Duodenal mucosa (tissue), 2 donors: Measurements from ENCODE around the gene FBXO38.

Source experiments
- H3K27ac ChIP-seq: one replicate; pipeline ENCODE4 v1.7.0; 2013; ENCODE audit warnings: low read depth, low read length
- H3K27me3 ChIP-seq, 2 donors: one replicate each; pipeline ENCODE4 v1.7.0; 2013; ENCODE audit warnings: low read length in 2 of 2, control low read depth in 1 of 2; ENCODE audit not compliant: insufficient read depth in 2 of 2, control insufficient read depth in 1 of 2
- H3K36me3 ChIP-seq, 2 donors: one replicate each; pipeline ENCODE4 v1.7.0; 2013; ENCODE audit warnings: low read length in 2 of 2, control low read depth in 1 of 2; ENCODE audit not compliant: insufficient read depth in 2 of 2, control insufficient read depth in 1 of 2
- H3K4me1 ChIP-seq, 2 donors: one replicate each; pipeline ENCODE4 v1.7.0; 2013; ENCODE audit warnings: low read length in 2 of 2, control low read depth in 1 of 2; ENCODE audit not compliant: insufficient read depth in 2 of 2, control insufficient read depth in 1 of 2
- H3K4me3 ChIP-seq, 2 donors: one replicate each; pipeline ENCODE4 v1.7.0; 2013; ENCODE audit warnings: low read length in 2 of 2, low read depth in 1 of 2
- H3K9ac ChIP-seq, 2 donors: one replicate each; pipeline ENCODE4 v1.7.0; 2013; ENCODE audit warnings: low read length in 2 of 2, low read depth in 1 of 2
- H3K9me3 ChIP-seq, 2 donors: one replicate each; pipeline ENCODE4 v1.7.0; 2013; ENCODE audit warnings: low read length in 2 of 2, control low read depth in 1 of 2; ENCODE audit not compliant: control insufficient read depth in 1 of 2

Gene FBXO38

GRCh38 chr5:148482697-148483462 is 99.1 kb downstream of the FBXO38 start:
- no peaks in the 10 kb centered on the region for H3K9me3 ChIP-seq
- no peaks in the 10 kb centered on the region for H3K4me1 ChIP-seq
- no peaks in the 10 kb centered on the region for H3K27me3 ChIP-seq
- no peak overlapping the region for H3K4me3 ChIP-seq
- no peak overlapping the region for H3K27ac ChIP-seq
- no peaks in the 10 kb centered on the region for H3K36me3 ChIP-seq
- H3K9ac ChIP-seq: no peak overlapping the region

DNA sequence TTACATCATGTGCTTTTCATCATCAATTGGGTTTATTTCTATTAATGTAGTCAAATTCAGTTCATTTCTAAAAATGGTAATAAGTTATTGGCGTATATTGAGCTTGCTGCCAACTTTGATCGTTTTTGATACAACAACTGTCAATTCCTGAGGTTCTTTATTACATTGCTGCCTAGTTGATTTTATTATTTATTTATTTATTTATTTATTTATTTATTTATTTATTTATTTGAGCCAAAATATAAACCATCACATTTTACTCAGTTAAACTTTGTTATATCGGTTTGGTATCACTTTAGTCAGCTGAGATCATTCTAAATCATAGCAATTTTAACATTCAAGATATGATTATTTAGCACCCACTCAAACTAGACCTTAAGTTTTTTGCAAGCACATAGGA is 100.0 kb downstream of the FBXO38 start:
- no peak overlapping the region for H3K27ac ChIP-seq
- H3K9ac ChIP-seq: no peak overlapping the region
- no peaks in the 10 kb centered on the region for H3K36me3 ChIP-seq
- H3K4me1 ChIP-seq: no peaks in the 10 kb centered on the region
- H3K4me3 ChIP-seq: no peak overlapping the region
- no peaks in the 10 kb centered on the region for H3K27me3 ChIP-seq
- H3K9me3 ChIP-seq: no peaks in the 10 kb centered on the region

DNA sequence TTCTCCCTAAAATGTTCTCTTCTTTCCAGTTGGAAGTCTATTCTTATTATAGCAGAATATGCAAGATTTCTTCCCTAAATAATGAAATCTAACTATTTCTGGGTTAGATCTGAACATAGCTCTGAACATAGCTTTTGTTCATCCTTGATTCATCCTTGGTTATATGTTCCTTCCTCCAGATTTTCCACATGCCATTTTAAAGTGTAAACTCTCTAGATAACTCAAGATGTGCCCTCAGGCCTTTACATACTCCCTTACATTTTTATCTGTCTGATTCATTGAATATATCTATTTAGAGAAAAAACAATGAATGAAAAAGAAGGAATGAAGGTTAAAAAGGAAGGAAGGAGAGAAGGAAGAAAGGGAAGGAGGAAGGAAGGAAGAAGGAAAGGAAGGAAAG is 100.9 kb downstream of the FBXO38 start:
- H3K9me3 ChIP-seq: no peaks in the 10 kb centered on the region
- H3K27me3 ChIP-seq: no peaks in the 10 kb centered on the region
- no peak overlapping the region for H3K27ac ChIP-seq
- no peaks in the 10 kb centered on the region for H3K4me1 ChIP-seq
- H3K9ac ChIP-seq: no peak overlapping the region
- no peak overlapping the region for H3K4me3 ChIP-seq
- no peaks in the 10 kb centered on the region for H3K36me3 ChIP-seq

DNA sequence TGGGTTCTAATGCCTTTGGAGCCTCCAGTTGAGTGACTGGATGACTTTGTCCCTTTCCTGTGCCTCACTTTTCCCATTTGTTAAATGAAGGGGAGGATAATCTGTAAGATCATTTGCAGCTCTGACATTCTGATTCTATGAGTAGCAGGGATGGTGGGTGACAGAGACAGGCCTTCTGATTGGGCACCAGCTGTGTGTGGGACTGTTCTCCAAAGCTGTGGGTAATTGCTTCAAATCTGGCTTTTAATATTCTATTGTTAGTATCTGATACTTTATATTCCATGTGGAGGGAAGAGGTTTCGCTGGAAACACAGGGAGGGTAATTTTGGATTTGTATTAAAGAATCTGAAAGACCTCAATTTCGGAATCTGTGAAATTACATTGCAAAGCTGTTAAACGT is 102.7 kb downstream of the FBXO38 start:
- Histone ChIP-seq H3K4me3 (no peak overlapping the region), H3K9me3 (no peaks in the 10 kb centered on the region), H3K9ac (no peak overlapping the region), H3K4me1 (no peaks in the 10 kb centered on the region), H3K27ac (no peak overlapping the region), H3K27me3 (no peaks in the 10 kb centered on the region), H3K36me3 (no peaks in the 10 kb centered on the region)

DNA sequence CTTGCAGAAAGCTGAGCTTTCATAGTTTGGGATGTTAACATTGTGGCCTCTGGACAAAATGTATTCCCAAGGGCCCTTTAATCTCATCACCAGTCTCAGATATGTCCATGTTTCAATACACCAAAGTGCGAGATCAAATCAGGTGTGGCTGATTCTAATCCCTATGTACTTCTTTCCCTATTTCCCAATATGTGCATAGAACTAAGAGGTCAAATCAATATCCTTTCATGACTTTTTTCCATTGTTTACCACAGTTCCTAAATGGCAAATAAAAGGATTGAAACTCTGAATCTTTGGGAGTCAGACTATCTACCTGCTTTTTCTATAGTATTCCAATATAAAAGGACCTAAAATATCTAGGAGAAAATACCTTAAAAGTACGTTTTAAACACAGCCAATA is 105.0 kb downstream of the FBXO38 start:
- Histone ChIP-seq H3K27me3 (no peaks in the 10 kb centered on the region), H3K27ac (no peak overlapping the region), H3K9me3 (no peaks in the 10 kb centered on the region), H3K4me1 (no peaks in the 10 kb centered on the region), H3K9ac (no peak overlapping the region), H3K36me3 (peaks cover 0 to 2% of the 10 kb centered on the region in 2 donors), H3K4me3 (no peak overlapping the region)

- H3K4me1 ChIP-seq: no peaks in the 10 kb centered on the region
- peaks cover 0 to 2% of the 10 kb centered on the region in 2 donors for H3K36me3 ChIP-seq
Observed at GRCh38 chr5:148491015-148491792, 107.4 kb downstream of the FBXO38 start.

GRCh38 chr5:148491793-148492184 is 108.0 kb downstream of the FBXO38 start:
- H3K36me3 ChIP-seq: peaks cover 0 to 2% of the 10 kb centered on the region in 2 donors
- H3K9ac ChIP-seq: no peak overlapping the region
- H3K4me1 ChIP-seq: no peaks in the 10 kb centered on the region
- no peak overlapping the region for H3K27ac ChIP-seq
- no peaks in the 10 kb centered on the region for H3K27me3 ChIP-seq
- H3K4me3 ChIP-seq: no peak overlapping the region
- no peaks in the 10 kb centered on the region for H3K9me3 ChIP-seq

More at GRCh38 chr5:148491015-148491792, 107.4 kb downstream of the FBXO38 start:
- H3K9me3 ChIP-seq: no peaks in the 10 kb centered on the region
- no peak overlapping the region for H3K9ac ChIP-seq
- no peak overlapping the region for H3K27ac ChIP-seq
- H3K4me3 ChIP-seq: no peak overlapping the region
- no peaks in the 10 kb centered on the region for H3K27me3 ChIP-seq

GRCh38 chr5:148492351-148492750 is 108.6 kb downstream of the FBXO38 start:
- H3K4me3 ChIP-seq: no peak overlapping the region
- no peak overlapping the region for H3K27ac ChIP-seq
- no peaks in the 10 kb centered on the region for H3K4me1 ChIP-seq
- no peak overlapping the region for H3K9ac ChIP-seq
- no peaks in the 10 kb centered on the region for H3K9me3 ChIP-seq
- no peaks in the 10 kb centered on the region for H3K27me3 ChIP-seq
- H3K36me3 ChIP-seq: peaks cover 0 to 2% of the 10 kb centered on the region in 2 donors
